Measurements from ENCODE around the gene DFFA. TPM values are rescaled to one million over a fixed set of nuclear protein-coding genes. Genes with fewer than 3 reads are reported as not detected.

The DFFA gene
- total RNA-seq, 2 donors from 2014 or later = 19.2 to 38.0 TPM

- no peaks in the 10 kb centered on the region for H3K4me1 ChIP-seq
- H3K27me3 ChIP-seq = no peaks in the 10 kb centered on the region
- H3K9ac ChIP-seq (ENCODE audit: low read depth in 2 of 2, low read length in 2 of 2) = no peak overlapping the region
- DNase-seq = no peak
- no peak overlapping the region for H3K4me3 ChIP-seq
- no peaks in the 10 kb centered on the region for H3K9me3 ChIP-seq
- no peak overlapping the region for H3K27ac ChIP-seq
- intact Hi-C loops (cut with DNase I) = no loop called here
- TF ChIP-seq CTCF (IDR thresholded peaks at IDR 0.05) = no peak
- no peaks in the 10 kb centered on the region for H3K36me3 ChIP-seq
Observed at GRCh38 chr1:10517677-10517982, 45.3 kb upstream of the DFFA start.

- H3K9ac ChIP-seq (ENCODE audit: low read depth in 2 of 2, low read length in 2 of 2) = no peak overlapping the region
- H3K27me3 ChIP-seq = no peaks in the 10 kb centered on the region
- no peak overlapping the region for H3K4me3 ChIP-seq
- H3K27ac ChIP-seq = no peak overlapping the region
- TF ChIP-seq CTCF (IDR thresholded peaks at IDR 0.05) = no peak
- H3K9me3 ChIP-seq = no peaks in the 10 kb centered on the region
- no peaks in the 10 kb centered on the region for H3K4me1 ChIP-seq
- intact Hi-C loops (cut with DNase I) = no loop called here
- H3K36me3 ChIP-seq = no peaks in the 10 kb centered on the region
- no peak for DNase-seq
Observed at GRCh38 chr1:10516925-10517676, 44.8 kb upstream of the DFFA start.

- intact Hi-C loops (cut with DNase I) = no loop called here
- H3K36me3 ChIP-seq = no peaks in the 10 kb centered on the region
- no peak for DNase-seq
- no peak overlapping the region for H3K9ac ChIP-seq (ENCODE audit: low read depth in 2 of 2, low read length in 2 of 2)
- H3K27me3 ChIP-seq = no peaks in the 10 kb centered on the region
- no peaks in the 10 kb centered on the region for H3K4me1 ChIP-seq
- no peak overlapping the region for H3K4me3 ChIP-seq
- no peak overlapping the region for H3K27ac ChIP-seq
- no peaks in the 10 kb centered on the region for H3K9me3 ChIP-seq
- TF ChIP-seq CTCF (IDR thresholded peaks at IDR 0.05) = no peak
Observed at GRCh38 chr1:10515976-10516750, 43.8 kb upstream of the DFFA start.

GRCh38 chr1:10515301-10515975 is 43.1 kb upstream of the DFFA start:
- no peaks in the 10 kb centered on the region for H3K9me3 ChIP-seq
- no peak overlapping the region for H3K4me3 ChIP-seq
- peaks cover 6% of the 10 kb centered on the region for H3K4me1 ChIP-seq
- no peak for TF ChIP-seq CTCF (IDR thresholded peaks at IDR 0.05)
- no peak overlapping the region for H3K9ac ChIP-seq (ENCODE audit: low read depth in 2 of 2, low read length in 2 of 2)
- H3K36me3 ChIP-seq = no peaks in the 10 kb centered on the region
- H3K27ac ChIP-seq = no peak overlapping the region
- DNase-seq = no peak
- intact Hi-C loops (cut with DNase I) = no loop called here
- no peaks in the 10 kb centered on the region for H3K27me3 ChIP-seq

GRCh38 chr1:10514490-10515235 is 42.3 kb upstream of the DFFA start:
- Histone ChIP-seq H3K27ac (no peak overlapping the region), H3K4me3 (no peak overlapping the region), H3K36me3 (no peaks in the 10 kb centered on the region), H3K9ac (ENCODE audit: low read depth in 2 of 2, low read length in 2 of 2) (no peak overlapping the region), H3K9me3 (no peaks in the 10 kb centered on the region), H3K27me3 (no peaks in the 10 kb centered on the region), H3K4me1 (peaks cover 13% of the 10 kb centered on the region)
- intact Hi-C loops (cut with DNase I) = no loop called here
- TF ChIP-seq CTCF (IDR thresholded peaks at IDR 0.05) = peak; percentile 21
- DNase-seq = no peak
